CD4-positive, CD25-positive, alpha-beta regulatory T cell (primary cell): ENCODE results near the gene VDAC1. TPM values are rescaled to one million over a fixed set of nuclear protein-coding genes. Genes with fewer than 3 reads are reported as not detected.
"Not testable (repeated sequence)": the region's sequence is repeated elsewhere in the genome, so short reads cannot be mapped to it uniquely, and the experiment has no call there.

ENCODE experiments used
- ATAC-seq, 2 donors: fragments of 150-1000 bp; cut with Tn5 transposase; one replicate each; pipeline ENCODE4 v1.10.0; 2021; ENCODE audit warnings: low read depth in 2 of 2, moderate number of reproducible peaks in 2 of 2, moderate library complexity in 1 of 2
- DNase-seq, 3 donors: peaks; one replicate each; pipeline versions ENCODE4 v3.0.0 to v3.0.0-alpha.2; 2012 to 2022; ENCODE audit warnings: mixed read lengths in 1 of 3
- H3K27ac ChIP-seq: one replicate; pipeline ENCODE4 v1.7.0; 2013; ENCODE audit warnings: mild to moderate bottlenecking, low read length; ENCODE audit not compliant: insufficient read depth, poor library complexity, severe bottlenecking
- H3K27me3 ChIP-seq: one replicate; pipeline ENCODE4 v1.7.0; 2013; ENCODE audit warnings: low read length; ENCODE audit not compliant: control insufficient read depth, insufficient read depth
- H3K36me3 ChIP-seq: one replicate; pipeline ENCODE4 v1.7.0; 2013; ENCODE audit warnings: mild to moderate bottlenecking, low read length, moderate library complexity; ENCODE audit not compliant: control insufficient read depth, insufficient read depth
- H3K4me1 ChIP-seq: 2 replicates; pipeline ENCODE4 v1.7.0; 2013; ENCODE audit warnings: mild to moderate bottlenecking, low read length; ENCODE audit not compliant: insufficient read depth, control insufficient read depth, poor library complexity, severe bottlenecking
- H3K4me3 ChIP-seq: one replicate; pipeline ENCODE4 v1.7.0; 2013; ENCODE audit warnings: low read depth, mild to moderate bottlenecking, low read length, moderate library complexity
- H3K9me3 ChIP-seq, 2 experiments: 1 replicate in 1 of 2; 2 replicates in 1 of 2; pipeline ENCODE4 v1.7.0; 2013; ENCODE audit warnings: low read length in 2 of 2, mild to moderate bottlenecking in 1 of 2, moderate library complexity in 1 of 2; ENCODE audit not compliant: control insufficient read depth in 2 of 2
- H3K27ac Mint-ChIP-seq, 3 donors: one replicate each; pipeline ENCODE4 v1.8.0; 2020 to 2022; ENCODE audit warnings: mild to moderate bottlenecking in 3 of 3, mixed read lengths in 3 of 3, moderate library complexity in 2 of 3
- H3K27me3 Mint-ChIP-seq: one replicate; pipeline ENCODE4 v1.8.0; 2022; ENCODE audit warnings: mild to moderate bottlenecking, mixed read lengths
- H3K36me3 Mint-ChIP-seq: one replicate; pipeline ENCODE4 v1.8.0; 2020; ENCODE audit warnings: mixed read lengths
- H3K4me1 Mint-ChIP-seq, 4 donors: one replicate each; pipeline ENCODE4 v1.8.0; 2020 to 2022; ENCODE audit warnings: mixed read lengths in 4 of 4, mild to moderate bottlenecking in 1 of 4
- H3K4me3 Mint-ChIP-seq, 4 donors: one replicate each; pipeline ENCODE4 v1.8.0; 2020 to 2022; ENCODE audit warnings: mild to moderate bottlenecking in 4 of 4, mixed read lengths in 4 of 4, moderate library complexity in 3 of 4
- H3K9me3 Mint-ChIP-seq, 7 donors: one replicate each; pipeline ENCODE4 v1.8.0; 2020 to 2022; ENCODE audit warnings: mixed read lengths in 7 of 7, mild to moderate bottlenecking in 3 of 7, moderate library complexity in 2 of 7
- polyA plus RNA-seq, 4 donors: library from polyadenylated mRNA; unstranded; fragments of 300-500 nt; fragmentation: Illumina TruSeq; gene quantifications; one replicate each; pipeline ENCODE4 v1.2.3, GENCODE V29; 2021
- total RNA-seq: library from RNA; stranded (reverse); gene quantifications from one replicate; pipeline ENCODE4 v1.2.3, GENCODE V29; 2022

Gene VDAC1
- total and polyA plus RNA-seq, 5 donors from 2014 or later, result 56.0 to 104 (median 93.9) TPM

GRCh38 chr5:133939668-133940067 lies 65.1 kb downstream of the VDAC1 start:
- no peak overlapping the region for H3K27ac ChIP-seq
- H3K4me3 ChIP-seq, result no peak overlapping the region
- no peaks in the 10 kb centered on the region for H3K4me1 ChIP-seq
- peaks cover 0 to 1% (median 0%) of the 10 kb centered on the region in 7 donors for H3K9me3 Mint-ChIP-seq
- H3K4me1 Mint-ChIP-seq, result no peaks in the 10 kb centered on the region
- H3K27me3 Mint-ChIP-seq, result peaks cover 4% of the 10 kb centered on the region
- no peaks in the 10 kb centered on the region for H3K36me3 Mint-ChIP-seq
- H3K36me3 ChIP-seq, result no peaks in the 10 kb centered on the region
- H3K27ac Mint-ChIP-seq, result no peak overlapping the region
- H3K4me3 Mint-ChIP-seq, result no peak overlapping the region
- DNase-seq (no peak), ATAC-seq (no peak)
- no peaks in the 10 kb centered on the region for H3K9me3 ChIP-seq
- H3K27me3 ChIP-seq, result no peaks in the 10 kb centered on the region

- Histone ChIP-seq H3K9me3 (no peaks in the 10 kb centered on the region), H3K27me3 (no peaks in the 10 kb centered on the region), H3K4me1 (no peaks in the 10 kb centered on the region), H3K27ac (no peak overlapping the region), H3K4me3 (no peak overlapping the region), H3K36me3 (no peaks in the 10 kb centered on the region)
- H3K27me3 Mint-ChIP-seq, result no peaks in the 10 kb centered on the region
- ATAC-seq (no peak), DNase-seq (no peak)
- no peaks in the 10 kb centered on the region for H3K36me3 Mint-ChIP-seq
- H3K27ac Mint-ChIP-seq, result peak overlapping the region in 1 of 3 donors; percentile 7
- H3K4me3 Mint-ChIP-seq, result no peak overlapping the region
- H3K9me3 Mint-ChIP-seq, result peaks cover 0 to 1% (median 0%) of the 10 kb centered on the region in 7 donors
- peaks cover 0 to 3% (median 0%) of the 10 kb centered on the region in 4 donors for H3K4me1 Mint-ChIP-seq
Observed at GRCh38 chr5:133938929-133939328, 65.8 kb downstream of the VDAC1 start.

GRCh38 chr5:133938039-133938821 lies 66.5 kb downstream of the VDAC1 start:
- no peak overlapping the region for H3K4me3 Mint-ChIP-seq
- peak overlapping the region in 1 of 3 donors; percentile 7 for H3K27ac Mint-ChIP-seq
- no peak for ATAC-seq
- peaks cover 0 to 1% (median 0%) of the 10 kb centered on the region in 7 donors for H3K9me3 Mint-ChIP-seq
- no peaks in the 10 kb centered on the region for H3K4me1 ChIP-seq
- H3K36me3 Mint-ChIP-seq, result no peaks in the 10 kb centered on the region
- H3K27me3 Mint-ChIP-seq, result no peaks in the 10 kb centered on the region
- no peaks in the 10 kb centered on the region for H3K9me3 ChIP-seq
- H3K36me3 ChIP-seq, result no peaks in the 10 kb centered on the region
- H3K27ac ChIP-seq, result no peak overlapping the region
- no peak for DNase-seq
- H3K4me1 Mint-ChIP-seq, result peaks cover 0 to 5% (median 0%) of the 10 kb centered on the region in 4 donors
- no peaks in the 10 kb centered on the region for H3K27me3 ChIP-seq
- H3K4me3 ChIP-seq, result no peak overlapping the region

- H3K27me3 Mint-ChIP-seq, result not testable (repeated sequence)
Observed at GRCh38 chr5:133937628-133938027, 67.1 kb downstream of the VDAC1 start.

GRCh38 chr5:133936651-133937015 lies 68.1 kb downstream of the VDAC1 start:
- H3K27me3 ChIP-seq, result no peaks in the 10 kb centered on the region
- H3K4me1 Mint-ChIP-seq, result peaks cover 0 to 5% (median 0%) of the 10 kb centered on the region in 4 donors
- H3K27ac ChIP-seq, result no peak overlapping the region
- no peaks in the 10 kb centered on the region for H3K36me3 Mint-ChIP-seq
- H3K4me1 ChIP-seq, result no peaks in the 10 kb centered on the region
- no peak overlapping the region for H3K4me3 Mint-ChIP-seq
- no peaks in the 10 kb centered on the region for H3K9me3 Mint-ChIP-seq
- H3K27ac Mint-ChIP-seq, result no peak overlapping the region
- no peaks in the 10 kb centered on the region for H3K27me3 Mint-ChIP-seq
- H3K9me3 ChIP-seq, result no peaks in the 10 kb centered on the region
- ATAC-seq (no peak), DNase-seq (no peak)
- H3K36me3 ChIP-seq, result no peaks in the 10 kb centered on the region
- no peak overlapping the region for H3K4me3 ChIP-seq

More at GRCh38 chr5:133937628-133938027, 67.1 kb downstream of the VDAC1 start:
- H3K4me3 Mint-ChIP-seq, ATAC-seq, DNase-seq, H3K4me1 ChIP-seq, H3K36me3 Mint-ChIP-seq, H3K4me3 ChIP-seq, H3K27ac ChIP-seq, H3K4me1 Mint-ChIP-seq, H3K27me3 ChIP-seq, H3K9me3 Mint-ChIP-seq, H3K9me3 ChIP-seq, H3K36me3 ChIP-seq, H3K27ac Mint-ChIP-seq: not testable (repeated sequence)

- not testable (repeated sequence) for H3K36me3 Mint-ChIP-seq, H3K36me3 ChIP-seq, H3K27ac ChIP-seq, H3K27me3 Mint-ChIP-seq, H3K4me1 Mint-ChIP-seq, H3K4me3 Mint-ChIP-seq, DNase-seq, H3K9me3 Mint-ChIP-seq, H3K4me1 ChIP-seq, H3K9me3 ChIP-seq, H3K27me3 ChIP-seq, ATAC-seq, H3K4me3 ChIP-seq, H3K27ac Mint-ChIP-seq
Observed at GRCh38 chr5:133935991-133936650, 68.7 kb downstream of the VDAC1 start.

- H3K27ac Mint-ChIP-seq, result no peak overlapping the region
- H3K36me3 Mint-ChIP-seq, result no peaks in the 10 kb centered on the region
- Histone ChIP-seq H3K27me3 (no peaks in the 10 kb centered on the region), H3K36me3 (no peaks in the 10 kb centered on the region), H3K4me1 (peaks cover 7% of the 10 kb centered on the region), H3K9me3 (no peaks in the 10 kb centered on the region), H3K27ac (no peak overlapping the region), H3K4me3 (no peak overlapping the region)
- no peak overlapping the region for H3K4me3 Mint-ChIP-seq
- no peak for ATAC-seq
- no peaks in the 10 kb centered on the region for H3K27me3 Mint-ChIP-seq
- H3K9me3 Mint-ChIP-seq, result no peaks in the 10 kb centered on the region
- H3K4me1 Mint-ChIP-seq, result peaks cover 0 to 9% (median 4%) of the 10 kb centered on the region in 4 donors
- DNase-seq, result no peak
Observed at GRCh38 chr5:133935667-133935940, 69.2 kb downstream of the VDAC1 start.
